H1 (cell line): Measurements from ENCODE around the gene WNK2. TPM values are rescaled to one million over a fixed set of nuclear protein-coding genes. Genes with fewer than 3 reads are reported as not detected.

Source experiments
- CTCF ChIA-PET: fragments of 300-600 bp; sonication (Branson Sonifier 250); formaldehyde crosslinking; loops from one replicate; lab custom pipeline; 2021; ENCODE audit not compliant: partially characterized antibody; lab: Charles Lee
- POLR2A ChIA-PET: fragments of 300-600 bp; sonication (Branson Sonifier 250); formaldehyde crosslinking; loops from one replicate; lab custom pipeline; 2021; ENCODE audit warnings: inconsistent platforms; ENCODE audit not compliant: partially characterized antibody; lab: Charles Lee
- DNase-seq, 2 experiments: peaks; one replicate each; pipeline versions ENCODE4 v3.0.0 to v3.0.0-alpha.2; 2010 to 2022; ENCODE audit warnings: low spot score in 2 of 2, low read depth in 1 of 2, mixed read lengths in 1 of 2
- FAIRE-seq: peaks from 2 replicates; lab custom pipeline; 2011; peaks lifted over from hg19 to GRCh38; lab: Jason Lieb, UNC
- H2AFZ ChIP-seq: 2 replicates; pipeline ENCODE4 v1.8.1; 2012; ENCODE audit warnings: low read length, inconsistent platforms
- H2AK5ac ChIP-seq: 2 replicates; pipeline ENCODE4 v1.6.1; 2013; ENCODE audit warnings: low read depth, low read length
- H2BK120ac ChIP-seq: replicated peaks from 2 replicates; pipeline ENCODE3; 2013; ENCODE audit warnings: low read depth, low read length, inconsistent platforms
- H2BK12ac ChIP-seq: 2 replicates; pipeline ENCODE4 v1.6.1; 2013; ENCODE audit warnings: low read depth, low read length
- H2BK15ac ChIP-seq: 2 replicates; pipeline ENCODE4 v1.6.1; 2013; ENCODE audit warnings: low read length
- H2BK20ac ChIP-seq: 2 replicates; pipeline ENCODE4 v1.6.1; 2013; ENCODE audit warnings: low read length
- H2BK5ac ChIP-seq: 2 replicates; pipeline ENCODE4 v1.6.1; 2013; ENCODE audit warnings: low read depth, low read length
- H3K14ac ChIP-seq: 2 replicates; pipeline ENCODE4 v1.6.1; 2013; ENCODE audit warnings: inconsistent platforms; ENCODE audit not compliant: insufficient read length
- H3K18ac ChIP-seq: 2 replicates; pipeline ENCODE4 v1.6.1; 2013; ENCODE audit warnings: low read length; ENCODE audit errors: extremely low read depth
- H3K23ac ChIP-seq: 2 replicates; pipeline ENCODE4 v1.6.1; 2013; ENCODE audit warnings: inconsistent platforms; ENCODE audit not compliant: insufficient read length
- H3K23me2 ChIP-seq: 2 replicates; pipeline ENCODE4 v1.6.1; 2013; ENCODE audit warnings: low read depth, low read length
- H3K27ac ChIP-seq: 2 replicates; pipeline ENCODE4 v1.6.1; 2011; ENCODE audit warnings: low read depth, low read length, inconsistent platforms
- H3K27me3 ChIP-seq, 4 experiments: replicated peaks in 1 of 4; 1 replicate in 1 of 4; 2 replicates in 3 of 4; pipeline versions ENCODE4 v1.6.1 to v1.8.1; 2011 to 2013; ENCODE audit warnings: low read length in 3 of 4, mild to moderate bottlenecking in 3 of 4, inconsistent platforms in 2 of 4, mixed read lengths in 2 of 4, moderate library complexity in 1 of 4; ENCODE audit not compliant: control insufficient read depth in 3 of 4, insufficient read depth in 3 of 4; ENCODE audit errors: extremely low read depth in 1 of 4
- H3K36me3 ChIP-seq, 4 experiments: 2 replicates each; pipeline versions ENCODE4 v1.6.1 to v1.8.1; 2011 to 2013; ENCODE audit warnings: mild to moderate bottlenecking in 4 of 4, low read length in 3 of 4, moderate library complexity in 2 of 4, control low read depth in 1 of 4, inconsistent platforms in 1 of 4; ENCODE audit not compliant: insufficient read depth in 4 of 4, control insufficient read depth in 2 of 4
- H3K4ac ChIP-seq: replicated peaks from 2 replicates; pipeline ENCODE3; 2013; ENCODE audit warnings: low read length, low read depth, mixed read lengths, inconsistent platforms; ENCODE audit not compliant: insufficient read length
- H3K4me1 ChIP-seq, 4 experiments: replicated peaks in 1 of 4; 1 replicate in 1 of 4; 2 replicates in 3 of 4; pipeline versions ENCODE4 v1.6.1 to v1.8.1; 2011 to 2013; ENCODE audit warnings: low read length in 3 of 4, inconsistent platforms in 2 of 4, mixed read lengths in 1 of 4; ENCODE audit not compliant: insufficient read depth in 4 of 4, control insufficient read depth in 3 of 4
- H3K4me2 ChIP-seq, 2 experiments: 2 replicates each; pipeline versions ENCODE4 v1.6.1 to v1.8.1; 2011 to 2013; ENCODE audit warnings: low read depth in 2 of 2, low read length in 2 of 2, control low read depth in 1 of 2, inconsistent platforms in 1 of 2, mild to moderate bottlenecking in 1 of 2; ENCODE audit not compliant: insufficient read depth in 1 of 2
- H3K4me3 ChIP-seq, 4 experiments: fragments of 200-600, 300-600 bp in 1 of 4; sonication (generic), shearing (Covaris generic), sonication (Bioruptor Twin) in 1 of 4; 2 replicates each; pipeline versions ENCODE4 v1.5.1 to v1.8.1; 2011 to 2016; ENCODE audit warnings: low read length in 4 of 4, low read depth in 3 of 4, control low read depth in 2 of 4, inconsistent platforms in 2 of 4, mild to moderate bottlenecking in 2 of 4, mixed read lengths in 1 of 4, moderate library complexity in 1 of 4; ENCODE audit not compliant: insufficient read depth in 2 of 4; ENCODE audit errors: extremely low read depth in 1 of 4
- H3K56ac ChIP-seq: replicated peaks from 2 replicates; pipeline ENCODE3; 2013; ENCODE audit warnings: low read depth, mild to moderate bottlenecking, mixed read lengths, low read length, inconsistent platforms; ENCODE audit not compliant: insufficient read length
- H3K79me1 ChIP-seq: 2 replicates; pipeline ENCODE4 v1.6.1; 2013; ENCODE audit warnings: low read depth, low read length, control low read depth
- H3K79me2 ChIP-seq, 2 experiments: 2 replicates each; pipeline versions ENCODE4 v1.6.1 to v1.8.1; 2012 to 2013; ENCODE audit warnings: low read length in 2 of 2, mild to moderate bottlenecking in 2 of 2, inconsistent platforms in 1 of 2; ENCODE audit not compliant: insufficient read depth in 2 of 2, control insufficient read depth in 1 of 2
- H3K9ac ChIP-seq, 4 experiments: replicated peaks in 1 of 4; 1 replicate in 1 of 4; 2 replicates in 3 of 4; pipeline versions ENCODE4 v1.6.1 to v1.8.1; 2011 to 2013; ENCODE audit warnings: low read depth in 3 of 4, low read length in 3 of 4, control low read depth in 2 of 4, mild to moderate bottlenecking in 2 of 4, moderate library complexity in 2 of 4, inconsistent platforms in 1 of 4; ENCODE audit errors: extremely low read depth in 1 of 4
- H3K9me3 ChIP-seq, 2 experiments: 2 replicates each; pipeline versions ENCODE4 v1.6.1 to v1.8.1; 2012 to 2013; ENCODE audit warnings: mild to moderate bottlenecking in 2 of 2, moderate library complexity in 2 of 2, control low read depth in 1 of 2, inconsistent platforms in 1 of 2, low read depth in 1 of 2, low read length in 1 of 2, mixed read lengths in 1 of 2; ENCODE audit not compliant: insufficient read depth in 2 of 2
- H4K20me1 ChIP-seq, 2 experiments: replicated peaks in 1 of 2; 2 replicates each; pipeline versions ENCODE3 to v1.8.1; 2011 to 2013; ENCODE audit warnings: inconsistent platforms in 2 of 2, low read length in 2 of 2, mild to moderate bottlenecking in 1 of 2; ENCODE audit not compliant: insufficient read depth in 2 of 2, control insufficient read depth in 1 of 2
- H4K5ac ChIP-seq: 2 replicates; pipeline ENCODE4 v1.6.1; 2013; ENCODE audit warnings: low read length, low read depth, mixed read lengths, inconsistent platforms; ENCODE audit not compliant: insufficient read length
- H4K8ac ChIP-seq: 2 replicates; pipeline ENCODE4 v1.8.0; 2013; ENCODE audit warnings: mild to moderate bottlenecking, moderate library complexity, low read length, inconsistent platforms; ENCODE audit not compliant: insufficient read depth; ENCODE audit errors: extremely low read depth
- H4K91ac ChIP-seq: replicated peaks from 2 replicates; pipeline ENCODE3; 2013; ENCODE audit warnings: low read length, mixed read lengths, inconsistent platforms; ENCODE audit not compliant: insufficient read length
- CTBP2 ChIP-seq: IDR thresholded peaks from 2 replicates; pipeline ENCODE4 v1.7.0; 2011; ENCODE audit warnings: borderline replicate concordance, mild to moderate bottlenecking, moderate library complexity, mixed read lengths, low read length; ENCODE audit not compliant: insufficient read depth, insufficient read length
- EZH2 ChIP-seq: fragments of 200-600 bp; sonication (generic); IDR thresholded peaks from 2 replicates; pipeline ENCODE4 v1.7.1; 2012; ENCODE audit warnings: low read depth, mild to moderate bottlenecking, moderate library complexity, low read length, inconsistent platforms; ENCODE audit not compliant: severe bottlenecking
- GTF2F1 ChIP-seq: IDR thresholded peaks from 2 replicates; pipeline ENCODE4 v1.6.1; 2012; ENCODE audit warnings: low read depth, low read length, improper control_type of control experiment, borderline replicate concordance
- JUN ChIP-seq: IDR thresholded peaks from 2 replicates; pipeline ENCODE4 v1.6.1; 2011; ENCODE audit warnings: low read depth, mild to moderate bottlenecking, improper control_type of control experiment, low read length
- RAD21 ChIP-seq, 2 experiments: IDR thresholded peaks in 1 of 2; conservative IDR thresholded peaks in 1 of 2; 2 replicates each; pipeline ENCODE4 v1.6.1; 2011; ENCODE audit warnings: low read depth in 2 of 2, low read length in 2 of 2, improper control_type of control experiment in 1 of 2, inconsistent platforms in 1 of 2, mild to moderate bottlenecking in 1 of 2, moderate library complexity in 1 of 2
- RFX5 ChIP-seq: IDR thresholded peaks from 2 replicates; pipeline ENCODE4 v1.6.1; 2011; ENCODE audit warnings: low read depth, low read length, improper control_type of control experiment, borderline replicate concordance
- SIRT6 ChIP-seq: IDR thresholded peaks from one replicate; pipeline ENCODE4 v1.7.1; 2012; ENCODE audit warnings: low read length, inconsistent platforms
- SP2 ChIP-seq: IDR thresholded peaks from 2 replicates; pipeline ENCODE4 v1.6.1; 2012; ENCODE audit warnings: mild to moderate bottlenecking, low read length, inconsistent platforms
- WGBS, 2 experiments: shearing (Covaris generic) in 1 of 2; methylation state at CpG; one replicate each; pipeline versions ENCODE4 v1.1.6 to v1.1.7; 2013 to 2015; ENCODE audit warnings: low lambda C conversion rate in 2 of 2, mixed read lengths in 2 of 2, inconsistent platforms in 1 of 2, low coverage in 1 of 2, missing lambda C conversion rate in 1 of 2; ENCODE audit not compliant: insufficient replicate concordance in 2 of 2, insufficient coverage in 1 of 2, insufficient read length in 1 of 2; ENCODE audit errors: extremely low coverage in 1 of 2, missing lambda C conversion rate in 1 of 2; 5-methylcytosine and 5-hydroxymethylcytosine counted together
- polyA plus RNA-seq, 7 experiments: library from polyadenylated mRNA; depleted of rRNA in 3 of 7; stranded (reverse) in 5 of 7; unstranded in 2 of 7; fragments of >200 nt in 5 of 7; fragments of 200-250 nt in 2 of 7; gene quantifications; 1 replicate in 5 of 7; 2 replicates in 1 of 7; 4 replicates in 1 of 7; pipeline versions ENCODE4 v1.2.1 to v1.2.3, GENCODE V29; 2011 to 2013; ENCODE audit warnings: missing spikeins in 2 of 7, mixed read lengths in 2 of 7
- total RNA-seq: library from RNA; stranded (reverse); fragmentation: NEBNext Ultra II Directional; extraction: Animal tissue kit (Norgen Biotek cat#: 25700); gene quantifications from 2 replicates; pipeline ENCODE4 v1.2.1, GENCODE V29; 2021
- TF ChIP-seq, protein P1 (sequence below): IDR thresholded peaks from 2 replicates; pipeline ENCODE4 v1.6.1; 2011; ENCODE audit warnings: low read length, improper control_type of control experiment
- TF ChIP-seq, protein P2 (sequence below): IDR thresholded peaks from 2 replicates; pipeline ENCODE4 v1.6.1; 2012; ENCODE audit warnings: low read length, inconsistent platforms

Gene WNK2
- total and polyA plus RNA-seq, 2 of the 8 experiments (the other 6 are each of a cell fraction or from before 2014, with no cell fraction given) = 12.0 to 87.2 TPM

DNA sequence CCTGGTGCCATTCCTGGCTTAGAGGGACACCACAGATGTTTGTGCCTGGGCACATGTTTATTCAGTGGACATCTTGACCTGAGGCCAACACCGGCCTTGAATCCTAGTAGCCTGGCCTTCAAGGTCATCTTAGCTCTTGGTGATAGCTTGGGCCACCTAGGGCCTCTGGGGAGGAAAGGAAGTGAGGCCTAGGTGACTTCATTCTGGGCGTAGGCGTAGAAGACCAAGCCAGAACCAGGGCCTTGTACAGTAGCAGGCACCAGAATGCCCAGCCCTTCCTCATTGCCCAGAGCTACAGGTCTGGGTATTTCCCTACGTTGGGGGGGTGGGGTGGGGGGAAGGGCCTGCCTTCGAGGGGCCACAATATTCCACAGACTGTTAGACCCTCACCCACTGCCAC, 33.8 kb downstream of the WNK2 start:
- no peak for FAIRE-seq
- Histone ChIP-seq H3K79me2 (peaks cover 0 to 20% of the 10 kb centered on the region in 2 experiments; a peak in 1 of 4 replicates), H3K36me3 (no peaks in the 10 kb centered on the region)
- TF ChIP-seq, protein P1, sequence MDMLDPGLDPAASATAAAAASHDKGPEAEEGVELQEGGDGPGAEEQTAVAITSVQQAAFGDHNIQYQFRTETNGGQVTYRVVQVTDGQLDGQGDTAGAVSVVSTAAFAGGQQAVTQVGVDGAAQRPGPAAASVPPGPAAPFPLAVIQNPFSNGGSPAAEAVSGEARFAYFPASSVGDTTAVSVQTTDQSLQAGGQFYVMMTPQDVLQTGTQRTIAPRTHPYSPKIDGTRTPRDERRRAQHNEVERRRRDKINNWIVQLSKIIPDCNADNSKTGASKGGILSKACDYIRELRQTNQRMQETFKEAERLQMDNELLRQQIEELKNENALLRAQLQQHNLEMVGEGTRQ = no peak
- TF ChIP-seq JUN (no peak), SIRT6 (no peak), RFX5 (no peak), GTF2F1 (no peak), SP2 (no peak), EZH2 (no peak), RAD21 (IDR thresholded peaks at IDR 0.05 in 1 of 2, conservative IDR thresholded peaks at IDR 0.05 in 1 of 2; ENCODE audit: low read depth in 2 of 2, low read length in 2 of 2) (no peak), CTBP2 (no peak)
- TF ChIP-seq, protein P2, sequence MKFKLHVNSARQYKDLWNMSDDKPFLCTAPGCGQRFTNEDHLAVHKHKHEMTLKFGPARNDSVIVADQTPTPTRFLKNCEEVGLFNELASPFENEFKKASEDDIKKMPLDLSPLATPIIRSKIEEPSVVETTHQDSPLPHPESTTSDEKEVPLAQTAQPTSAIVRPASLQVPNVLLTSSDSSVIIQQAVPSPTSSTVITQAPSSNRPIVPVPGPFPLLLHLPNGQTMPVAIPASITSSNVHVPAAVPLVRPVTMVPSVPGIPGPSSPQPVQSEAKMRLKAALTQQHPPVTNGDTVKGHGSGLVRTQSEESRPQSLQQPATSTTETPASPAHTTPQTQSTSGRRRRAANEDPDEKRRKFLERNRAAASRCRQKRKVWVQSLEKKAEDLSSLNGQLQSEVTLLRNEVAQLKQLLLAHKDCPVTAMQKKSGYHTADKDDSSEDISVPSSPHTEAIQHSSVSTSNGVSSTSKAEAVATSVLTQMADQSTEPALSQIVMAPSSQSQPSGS = no peak

More for the DNA sequence above, 33.8 kb downstream of the WNK2 start:
- WGBS, 2 experiments = 86% methylated on average over 4 of the region's 5 CpGs; no CpG with 5 or more reads in 1 of the 2 experiments
- no peak overlapping the region for H2BK12ac ChIP-seq
- no peak overlapping the region for H2AK5ac ChIP-seq
- CTCF ChIA-PET = interaction anchor here (1.1 kb wide), 1 partner anchor 88 kb away, joined by 3 read pairs; no protein-coding TSS in a partner anchor
- no peaks in the 10 kb centered on the region for H3K27me3 ChIP-seq
- H3K27ac ChIP-seq = no peak overlapping the region; the same call in 1 of the 2 replicates
- no peak overlapping the region for H3K4me3 ChIP-seq
- no peak overlapping the region for H3K14ac ChIP-seq
- H3K4me1 ChIP-seq = no peaks in the 10 kb centered on the region; a peak in 1 of 7 replicates
- H3K9me3 ChIP-seq = peaks cover 0 to 4% of the 10 kb centered on the region in 2 experiments; a peak in 1 of 4 replicates
- no peak overlapping the region for H2BK15ac ChIP-seq
- peaks cover 8% of the 10 kb centered on the region for H3K79me1 ChIP-seq
- no peak overlapping the region for H3K4ac ChIP-seq
- no peak overlapping the region for H2AFZ ChIP-seq
- H2BK20ac ChIP-seq = no peak overlapping the region
- DNase-seq = no peak
- no peak overlapping the region for H3K56ac ChIP-seq
- H4K8ac ChIP-seq = peak overlapping the region; percentile 65; the same call in 1 of the 2 replicates
- H3K9ac ChIP-seq = no peak overlapping the region
- POLR2A ChIA-PET = no interaction called here
- H4K5ac ChIP-seq = no peak overlapping the region
- no peak overlapping the region for H3K4me2 ChIP-seq
- no peak overlapping the region for H3K18ac ChIP-seq
- H2BK120ac ChIP-seq = no peak overlapping the region
- H4K91ac ChIP-seq = no peak overlapping the region
- no peaks in the 10 kb centered on the region for H3K23me2 ChIP-seq
- H2BK5ac ChIP-seq = no peak overlapping the region; the same call in 1 of the 2 replicates
- peaks cover 0 to 10% of the 10 kb centered on the region in 2 experiments for H4K20me1 ChIP-seq
- no peak overlapping the region for H3K23ac ChIP-seq
